ENCODE data around the gene FETUB.

- no peak for TF ChIP-seq CTCF (IDR thresholded peaks at IDR 0.05)
- TF ChIP-seq POLR2A (IDR thresholded peaks at IDR 0.05): no peak
- no peak for TF ChIP-seq POLR2AphosphoS5 (IDR thresholded peaks at IDR 0.05)
These were observed 9.1 kb upstream of the FETUB start for GRCh38 chr3:186630950-186631641.
